IMR-90 (cell line): ENCODE results near the gene CLEC19A. TPM values are rescaled to one million over a fixed set of nuclear protein-coding genes. Genes with fewer than 3 reads are reported as not detected.

Experiments
- ATAC-seq: fragments of 200-7000 bp; cut with Tn5 transposase; 2 replicates; pipeline ENCODE4 v1.9.1; 2020; ENCODE audit warnings: low read depth, mild to moderate bottlenecking, moderate library complexity
- BruUV-seq: library from RNA; stranded (reverse); fragments of 400-500 nt; replicated peaks from 2 replicates; lab custom pipeline; 2021; lab: Mats Ljungman, UMichigan
- CTCF ChIA-PET: fragments of 300-600 bp; formaldehyde crosslinking; extraction: SDS; loops from one replicate; lab custom pipeline; 2021; ENCODE audit warnings: antibody characterized with exemption; lab: Yijun Ruan, JAX
- POLR2A ChIA-PET: fragments of 300-600 bp; sonication (Branson Sonifier 250); formaldehyde crosslinking; loops from one replicate; lab custom pipeline; 2022; ENCODE audit warnings: antibody characterized with exemption; ENCODE audit not compliant: unreplicated experiment; lab: Charles Lee
- DNase-seq: peaks from one replicate; pipeline ENCODE4 v3.0.0; 2013
- H2AFZ ChIP-seq: replicated peaks from 2 replicates; pipeline ENCODE3; 2013; ENCODE audit warnings: low read length, mild to moderate bottlenecking; ENCODE audit not compliant: poor library complexity
- H2AK5ac ChIP-seq: 2 replicates; pipeline ENCODE4 v1.6.1; 2013; ENCODE audit warnings: low read depth, low read length, inconsistent platforms
- H2AK9ac ChIP-seq: replicated peaks from 2 replicates; pipeline ENCODE3; 2013; ENCODE audit warnings: mild to moderate bottlenecking, low read depth, low read length, moderate library complexity; ENCODE audit not compliant: poor library complexity
- H2BK120ac ChIP-seq: 2 replicates; pipeline ENCODE4 v1.6.1; 2013; ENCODE audit warnings: low read depth, low read length, inconsistent platforms
- H2BK15ac ChIP-seq: 3 replicates; pipeline ENCODE4 v1.6.1; 2013; ENCODE audit warnings: low read depth, low read length, inconsistent platforms
- H2BK20ac ChIP-seq: 2 replicates; pipeline ENCODE4 v1.6.1; 2013; ENCODE audit warnings: low read depth, mild to moderate bottlenecking, inconsistent platforms, low read length, moderate library complexity
- H2BK5ac ChIP-seq: 2 replicates; pipeline ENCODE4 v1.6.1; 2013; ENCODE audit warnings: mild to moderate bottlenecking, low read depth, low read length, inconsistent platforms; ENCODE audit not compliant: poor library complexity, severe bottlenecking
- H3K14ac ChIP-seq: replicated peaks from 2 replicates; pipeline ENCODE4 v1.6.1; 2013; ENCODE audit warnings: low read depth, low read length, inconsistent platforms
- H3K18ac ChIP-seq: 2 replicates; pipeline ENCODE4 v1.6.1; 2013; ENCODE audit warnings: low read depth, low read length, control low read depth
- H3K23ac ChIP-seq: 2 replicates; pipeline ENCODE4 v1.6.1; 2013; ENCODE audit warnings: low read depth, low read length, inconsistent platforms
- H3K27ac ChIP-seq: 2 replicates; pipeline ENCODE4 v1.5.1; 2013; ENCODE audit warnings: mild to moderate bottlenecking, control low read depth, low read length; ENCODE audit not compliant: insufficient read depth
- H3K27me3 ChIP-seq: 2 replicates; pipeline ENCODE4 v1.6.1; 2013; ENCODE audit warnings: low read length; ENCODE audit not compliant: control insufficient read depth, insufficient read depth
- H3K36me3 ChIP-seq: 2 replicates; pipeline ENCODE4 v1.6.1; 2013; ENCODE audit warnings: low read length, mixed read lengths; ENCODE audit not compliant: control insufficient read depth, insufficient read depth
- H3K4ac ChIP-seq: 2 replicates; pipeline ENCODE4 v1.6.1; 2013; ENCODE audit warnings: low read depth, low read length, inconsistent platforms
- H3K4me1 ChIP-seq: 2 replicates; pipeline ENCODE4 v1.6.1; 2013; ENCODE audit warnings: low read length, mixed read lengths; ENCODE audit not compliant: control insufficient read depth, insufficient read depth
- H3K4me2 ChIP-seq: 2 replicates; pipeline ENCODE4 v1.6.1; 2013; ENCODE audit warnings: low read depth, mild to moderate bottlenecking, control low read depth, low read length, moderate library complexity
- H3K4me3 ChIP-seq: 2 replicates; pipeline ENCODE4 v1.5.1; 2013; ENCODE audit warnings: low read depth, mild to moderate bottlenecking, control low read depth, low read length, moderate library complexity; ENCODE audit not compliant: insufficient read depth
- H3K56ac ChIP-seq: 2 replicates; pipeline ENCODE4 v1.6.1; 2013; ENCODE audit warnings: low read length, inconsistent platforms; ENCODE audit not compliant: insufficient read depth; ENCODE audit errors: extremely low read depth
- H3K79me1 ChIP-seq, 2 experiments: 2 replicates each; pipeline ENCODE4 v1.6.1; 2013; ENCODE audit warnings: low read length in 2 of 2, inconsistent platforms in 1 of 2, low read depth in 1 of 2
- H3K9ac ChIP-seq: 2 replicates; pipeline ENCODE4 v1.6.1; 2013; ENCODE audit warnings: low read depth, low read length, control low read depth
- H3K9me1 ChIP-seq: 2 replicates; pipeline ENCODE4 v1.6.1; 2013; ENCODE audit warnings: low read length, inconsistent platforms; ENCODE audit not compliant: insufficient read depth
- H3K9me3 ChIP-seq: 2 replicates; pipeline ENCODE4 v1.6.1; 2013; ENCODE audit warnings: low read length; ENCODE audit not compliant: control insufficient read depth, insufficient read depth
- H4K20me1 ChIP-seq: 2 replicates; pipeline ENCODE4 v1.6.1; 2013; ENCODE audit warnings: low read length, inconsistent platforms; ENCODE audit not compliant: insufficient read depth
- H4K5ac ChIP-seq: 2 replicates; pipeline ENCODE4 v1.6.1; 2013; ENCODE audit warnings: mild to moderate bottlenecking, low read depth, low read length, control low read depth
- H4K8ac ChIP-seq, 2 experiments: 2 replicates each; pipeline ENCODE4 v1.6.1; 2013; ENCODE audit warnings: low read depth in 2 of 2, low read length in 2 of 2, control low read depth in 1 of 2, inconsistent platforms in 1 of 2
- H4K91ac ChIP-seq: 2 replicates; pipeline ENCODE4 v1.6.1; 2013; ENCODE audit warnings: low read depth, low read length, inconsistent platforms; ENCODE audit not compliant: insufficient read depth
- BHLHE40 ChIP-seq: fragments of 150-350 bp; IDR thresholded peaks from 2 replicates; pipeline ENCODE4 v1.6.1; 2016; ENCODE audit warnings: mild to moderate bottlenecking, low read depth, low read length
- CEBPB ChIP-seq: IDR thresholded peaks from 2 replicates; pipeline ENCODE4 v1.6.1; 2012; ENCODE audit warnings: low read depth, low read length, improper control_type of control experiment
- CHD1 ChIP-seq: IDR thresholded peaks from 2 replicates; pipeline ENCODE4 v1.6.1; 2012; ENCODE audit warnings: low read depth, low read length, improper control_type of control experiment
- CTCF ChIP-seq: conservative IDR thresholded peaks from 2 replicates; pipeline ENCODE4 v1.5.1; 2012; ENCODE audit warnings: mild to moderate bottlenecking, low read depth, low read length, improper control_type of control experiment
- ELK1 ChIP-seq: fragments of 150-350 bp; IDR thresholded peaks from 2 replicates; pipeline ENCODE4 v1.6.1; 2016; ENCODE audit warnings: low read depth, mild to moderate bottlenecking, low read length, moderate library complexity, borderline replicate concordance
- FOS ChIP-seq: fragments of 150-350 bp; IDR thresholded peaks from 2 replicates; pipeline ENCODE4 v1.6.1; 2016; ENCODE audit warnings: low read depth, low read length
- MAFK ChIP-seq: IDR thresholded peaks from 2 replicates; pipeline ENCODE4 v1.6.1; 2012; ENCODE audit warnings: low read depth, low read length, improper control_type of control experiment
- MXI1 ChIP-seq: IDR thresholded peaks from 2 replicates; pipeline ENCODE4 v1.6.1; 2012; ENCODE audit warnings: low read depth, mild to moderate bottlenecking, low read length, moderate library complexity, borderline replicate concordance
- NFE2L2 ChIP-seq: fragments of 150-350 bp; IDR thresholded peaks from 2 replicates; pipeline ENCODE4 v1.6.1; 2016; ENCODE audit warnings: low read depth, mild to moderate bottlenecking, low read length
- POLR2A ChIP-seq: IDR thresholded peaks from 2 replicates; pipeline ENCODE4 v1.6.1; 2012; ENCODE audit warnings: mild to moderate bottlenecking, low read depth, low read length
- RAD21 ChIP-seq: IDR thresholded peaks from 2 replicates; pipeline ENCODE4 v1.6.1; 2012; ENCODE audit warnings: low read length, improper control_type of control experiment
- RCOR1 ChIP-seq: IDR thresholded peaks from 2 replicates; pipeline ENCODE4 v1.6.1; 2012; ENCODE audit warnings: mild to moderate bottlenecking, low read length, improper control_type of control experiment; ENCODE audit not compliant: insufficient replicate concordance
- SMC3 ChIP-seq: fragments of 150-350 bp; IDR thresholded peaks from 2 replicates; pipeline ENCODE4 v1.6.1; 2016; ENCODE audit warnings: low read depth, mild to moderate bottlenecking, antibody characterized with exemption, low read length, moderate library complexity
- USF2 ChIP-seq: fragments of 150-350 bp; IDR thresholded peaks from 2 replicates; pipeline ENCODE4 v1.6.1; 2017; ENCODE audit warnings: mild to moderate bottlenecking, antibody characterized with exemption, low read length, low read depth
- WGBS, 2 experiments: methylation state at CpG; one replicate each; pipeline versions ENCODE4 v1.1.5 to v1.1.7; 2013; ENCODE audit warnings: missing lambda C conversion rate in 2 of 2; ENCODE audit not compliant: insufficient read length in 1 of 2; ENCODE audit errors: extremely low coverage in 2 of 2; 5-methylcytosine and 5-hydroxymethylcytosine counted together
- dilution Hi-C: fragments of 300-500 bp; cut with HindIII; formaldehyde crosslinking; loops from one replicate; pipeline ENCODE4 v1.14.3; 2018; ENCODE audit warnings: low sequenced_read_pairs; ENCODE audit not compliant: unreplicated experiment
- in situ Hi-C: fragments of 300-500 bp; cut with MboI; formaldehyde crosslinking; loops from 3 replicates; pipeline ENCODE4 v1.14.3; 2019; ENCODE audit warnings: low sequenced_read_pairs, inconsistent platforms, mixed read lengths
- intact Hi-C: fragments of 100-400 bp; cut with micrococcal nuclease; formaldehyde crosslinking; loops from 2 replicates; pipeline ENCODE4 v1.10.0; 2022
- polyA plus RNA-seq, 3 experiments: library from polyadenylated mRNA; depleted of rRNA; stranded (reverse); fragments of >200 nt; gene quantifications; 2 replicates each; pipeline ENCODE4 v1.2.3, GENCODE V29; 2012; ENCODE audit warnings: low replicate concordance in 1 of 3
- total RNA-seq: library from RNA; depleted of rRNA; stranded (reverse); fragments of >200 nt; gene quantifications from 2 replicates; pipeline ENCODE4 v1.2.3, GENCODE V29; 2012

CLEC19A gene
- total and polyA plus RNA-seq, 2 of the 4 experiments (the other 2 are of a cell fraction) = not detected

- Histone ChIP-seq H3K4me2 (no peak overlapping the region), H3K4me3 (no peak overlapping the region), H2BK20ac (no peak overlapping the region), H3K27ac (no peak overlapping the region), H2AK5ac (no peak overlapping the region), H4K91ac (no peak overlapping the region), H2BK5ac (no peak overlapping the region), H3K9ac (no peak overlapping the region), H3K4me1 (no peaks in the 10 kb centered on the region), H3K56ac (no peak overlapping the region), H2BK15ac (no peak overlapping the region), H2AK9ac (no peak overlapping the region), H3K9me1 (no peaks in the 10 kb centered on the region), H3K14ac (no peak overlapping the region), H2AFZ (no peak overlapping the region), H4K5ac (no peak overlapping the region), H3K36me3 (no peaks in the 10 kb centered on the region), H4K20me1 (no peaks in the 10 kb centered on the region), H3K27me3 (no peaks in the 10 kb centered on the region), H3K4ac (no peak overlapping the region), H3K23ac (no peak overlapping the region), H4K8ac (no peak overlapping the region), H3K18ac (no peak overlapping the region), H2BK120ac (no peak overlapping the region), H3K9me3 (no peaks in the 10 kb centered on the region), H3K79me1 (no peaks in the 10 kb centered on the region)
- WGBS, 2 experiments = no CpG with 5 or more reads among the region's 2 CpGs
- CTCF ChIA-PET = no interaction called here
- TF ChIP-seq RCOR1 (no peak), ELK1 (no peak), SMC3 (no peak), USF2 (no peak), MXI1 (no peak), CHD1 (no peak), RAD21 (no peak), FOS (no peak), POLR2A (no peak), CTCF (no peak), NFE2L2 (no peak), CEBPB (no peak), MAFK (no peak), BHLHE40 (no peak)
- dilution Hi-C loops (no loop called here), intact Hi-C loops (no loop called here), in situ Hi-C loops (no loop called here)
- ATAC-seq (no peak), DNase-seq (no peak)
- BruUV-seq = no TSS peak
- POLR2A ChIA-PET = no interaction called here
Observed at GRCh38 chr16:19290860-19291259, 5.3 kb downstream of the CLEC19A start.
